B cell (primary cell): ENCODE measurements around the gene C5AR1. TPM values are rescaled to one million over a fixed set of nuclear protein-coding genes. Genes with fewer than 3 reads are reported as not detected.

ENCODE experiments used
- ATAC-seq: fragments of 200-7000 bp; cut with Tn5 transposase; one replicate; pipeline ENCODE4 v1.10.0; 2021; ENCODE audit warnings: low read depth, mild to moderate bottlenecking, moderate number of reproducible peaks, moderate library complexity
- CTCF ChIA-PET: fragments of 350-600 bp; sonication (Branson Sonifier 250); formaldehyde crosslinking; loops from one replicate; lab custom pipeline; 2021; ENCODE audit warnings: antibody characterized with exemption, inconsistent platforms; lab: Charles Lee
- POLR2A ChIA-PET: fragments of 350-600 bp; sonication (Branson Sonifier 250); formaldehyde crosslinking; loops from one replicate; lab custom pipeline; 2021; ENCODE audit warnings: antibody characterized with exemption; lab: Charles Lee
- DNase-seq: peaks from one replicate; pipeline ENCODE4 v3.0.0; 2013
- H2AFZ ChIP-seq: 2 replicates; pipeline ENCODE4 v1.6.1; 2012; ENCODE audit warnings: mild to moderate bottlenecking, low read depth, low read length; ENCODE audit not compliant: insufficient read depth, poor library complexity, severe bottlenecking
- H3K27ac ChIP-seq, 2 donors: 1 replicate in 1 of 2; 2 replicates in 1 of 2; pipeline ENCODE4 v1.5.1; 2012 to 2013; ENCODE audit warnings: low read length in 2 of 2, mild to moderate bottlenecking in 2 of 2, moderate library complexity in 1 of 2
- H3K27me3 ChIP-seq, 4 experiments: fragments of 200-600 bp in 1 of 4; sonication (generic) in 1 of 4; replicated peaks in 1 of 4; 1 replicate in 2 of 4; 2 replicates in 2 of 4; pipeline versions ENCODE4 v1.6.1 to v1.7.0; 2013 to 2016; ENCODE audit warnings: low read length in 3 of 4, mild to moderate bottlenecking in 2 of 4, mixed read lengths in 1 of 4, moderate library complexity in 1 of 4; ENCODE audit not compliant: insufficient read depth in 4 of 4, control insufficient read depth in 3 of 4; ENCODE audit errors: control extremely low read depth in 1 of 4
- H3K36me3 ChIP-seq, 2 experiments: replicated peaks in 1 of 2; 1 replicate in 1 of 2; 2 replicates in 1 of 2; pipeline versions ENCODE4 v1.6.1 to v1.7.1; 2013; ENCODE audit warnings: low read length in 1 of 2; ENCODE audit not compliant: insufficient read depth in 2 of 2, control insufficient read depth in 1 of 2; ENCODE audit errors: control extremely low read depth in 1 of 2, extremely low read depth in 1 of 2
- H3K4me1 ChIP-seq, 2 donors: fragments of 200-600 bp in 1 of 2; sonication (generic) in 1 of 2; 1 replicate in 1 of 2; 2 replicates in 1 of 2; pipeline versions ENCODE4 v1.5.1 to v1.6.1; 2013 to 2017; ENCODE audit warnings: low read length in 2 of 2; ENCODE audit not compliant: control insufficient read depth in 2 of 2, insufficient read depth in 2 of 2
- H3K4me2 ChIP-seq: replicated peaks from 2 replicates; pipeline ENCODE3; 2012; ENCODE audit warnings: mild to moderate bottlenecking, low read depth, low read length; ENCODE audit not compliant: poor library complexity, severe bottlenecking
- H3K4me3 ChIP-seq, 5 experiments: fragments of 200-600 bp in 1 of 5; sonication (generic) in 1 of 5; 1 replicate in 3 of 5; 2 replicates in 2 of 5; pipeline versions ENCODE4 v1.5.1 to v1.7.0; 2011 to 2016; ENCODE audit warnings: low read length in 4 of 5, mild to moderate bottlenecking in 4 of 5, low read depth in 2 of 5, control low read depth in 1 of 5, moderate library complexity in 1 of 5; ENCODE audit not compliant: insufficient read depth in 1 of 5; ENCODE audit errors: control extremely low read depth in 1 of 5, extremely low read depth in 1 of 5
- H3K79me2 ChIP-seq: fragments of 200-600 bp; sonication (generic); one replicate; pipeline ENCODE4 v1.6.0; 2016; ENCODE audit warnings: low read length; ENCODE audit not compliant: control insufficient read depth, insufficient read depth
- H3K9ac ChIP-seq: fragments of 200-600 bp; sonication (generic); 2 replicates; pipeline ENCODE4 v1.6.1; 2017; ENCODE audit warnings: mild to moderate bottlenecking, low read length, moderate library complexity
- H3K9me3 ChIP-seq, 3 donors: one replicate each; pipeline versions ENCODE4 v1.6.1 to v1.7.1; 2013; ENCODE audit warnings: low read length in 2 of 3; ENCODE audit not compliant: control insufficient read depth in 2 of 3, insufficient read depth in 1 of 3; ENCODE audit errors: control extremely low read depth in 1 of 3
- H4K20me1 ChIP-seq: 2 replicates; pipeline ENCODE4 v1.6.0; 2012; ENCODE audit warnings: mild to moderate bottlenecking, low read length; ENCODE audit not compliant: insufficient read depth, control insufficient read depth, poor library complexity, severe bottlenecking
- H3K27ac Mint-ChIP-seq: one replicate; pipeline ENCODE4 v1.8.0; 2021; ENCODE audit warnings: mixed read lengths
- H3K27me3 Mint-ChIP-seq: one replicate; pipeline ENCODE4 v1.8.0; 2021; ENCODE audit warnings: mixed read lengths
- H3K4me1 Mint-ChIP-seq: one replicate; pipeline ENCODE4 v1.8.0; 2021; ENCODE audit warnings: mixed read lengths
- H3K4me3 Mint-ChIP-seq: one replicate; pipeline ENCODE4 v1.8.0; 2021; ENCODE audit warnings: mixed read lengths
- H3K9me3 Mint-ChIP-seq: one replicate; pipeline ENCODE4 v1.8.0; 2022; ENCODE audit warnings: mixed read lengths; ENCODE audit not compliant: insufficient read depth
- CTCF ChIP-seq: fragments of 200-600 bp; IDR thresholded peaks from one replicate; pipeline ENCODE4 v1.8.0; 2022; ENCODE audit warnings: antibody characterized with exemption, mild to moderate bottlenecking
- EZH2 ChIP-seq: IDR thresholded peaks from 2 replicates; pipeline ENCODE4 v1.6.1; 2012; ENCODE audit warnings: borderline replicate concordance, low read depth, mild to moderate bottlenecking, moderate library complexity, low read length; ENCODE audit not compliant: insufficient read depth, poor library complexity, severe bottlenecking
- WGBS: methylation state at CpG from one replicate; pipeline ENCODE4 v1.1.5; 2013; ENCODE audit warnings: missing lambda C conversion rate; ENCODE audit not compliant: insufficient coverage; 5-methylcytosine and 5-hydroxymethylcytosine counted together
- intact Hi-C: fragments of 100-400 bp; cut with micrococcal nuclease; formaldehyde crosslinking; loops from one replicate; pipeline ENCODE4 v1.10.0; 2022
- polyA plus RNA-seq: library from polyadenylated mRNA; depleted of rRNA; stranded (reverse); fragments of >200 nt; gene quantifications from 2 replicates; pipeline ENCODE4 v1.2.3, GENCODE V29; 2012
- total RNA-seq, 2 donors: library from RNA; stranded (reverse); fragments of 120-200 nt in 1 of 2; gene quantifications; 1 replicate in 1 of 2; 2 replicates in 1 of 2; pipeline versions ENCODE4 v1.2.3 to v1.2.4, GENCODE V29; 2013 to 2022

The C5AR1 gene
- total and polyA plus RNA-seq, 2 donors (not counting 1 experiment from before 2014, with no cell fraction given) = 4.1 to 4.9 TPM

DNA sequence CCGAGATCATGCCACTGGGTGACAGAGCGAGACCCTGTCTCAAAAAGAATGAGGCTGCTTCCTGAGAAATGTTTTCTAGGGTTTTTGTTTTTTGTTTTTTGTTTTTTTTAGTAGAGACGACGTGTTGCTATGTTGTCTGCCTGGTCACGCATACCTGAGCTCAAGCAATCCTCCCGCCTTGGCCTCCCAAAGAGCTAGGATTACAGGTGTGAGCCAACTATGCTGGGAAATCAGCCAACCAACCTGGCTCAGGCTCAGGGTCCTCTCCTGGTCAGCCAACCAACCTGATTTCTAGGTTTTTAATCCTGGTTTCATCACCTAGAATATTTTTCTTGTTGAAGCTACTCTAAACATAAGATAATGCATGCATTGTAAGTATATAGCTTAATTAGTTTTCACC is 47.2 kb downstream of the C5AR1 start:
- no peak overlapping the region for H3K4me3 Mint-ChIP-seq
- H2AFZ ChIP-seq = no peak overlapping the region
- no peaks in the 10 kb centered on the region for H3K27me3 ChIP-seq
- peaks cover 38% of the 10 kb centered on the region for H3K79me2 ChIP-seq
- H3K27me3 Mint-ChIP-seq = no peaks in the 10 kb centered on the region
- intact Hi-C loops = no loop called here
- ATAC-seq = no peak
- 100% methylated on average over 6 of the region's 6 CpGs for WGBS
- H3K27ac ChIP-seq = no peak overlapping the region
- peaks cover 0 to 7% (median 0%) of the 10 kb centered on the region in 3 donors for H3K9me3 ChIP-seq
- TF ChIP-seq EZH2 = no peak
- TF ChIP-seq CTCF = no peak
- H3K4me1 Mint-ChIP-seq = peaks cover 8% of the 10 kb centered on the region
- H3K36me3 ChIP-seq = peaks cover 5 to 79% of the 10 kb centered on the region in 2 experiments
- no peak overlapping the region for H3K9ac ChIP-seq
- H3K27ac Mint-ChIP-seq = no peak overlapping the region
- CTCF ChIA-PET = interaction anchor here (1.5 kb wide), 1 partner anchor 8 kb away, joined by 3 read pairs; the partner anchor contains the start of gene DHX34
- H3K4me1 ChIP-seq = no peaks in the 10 kb centered on the region
- no peak overlapping the region for H3K4me3 ChIP-seq
- peaks cover 39% of the 10 kb centered on the region for H4K20me1 ChIP-seq
- no peak for DNase-seq
- H3K4me2 ChIP-seq = no peak overlapping the region
- H3K9me3 Mint-ChIP-seq = no peaks in the 10 kb centered on the region
- POLR2A ChIA-PET = interaction anchor here (0.6 kb wide), 1 partner anchor 26 kb away, joined by 5 read pairs; no protein-coding TSS in a partner anchor

DNA sequence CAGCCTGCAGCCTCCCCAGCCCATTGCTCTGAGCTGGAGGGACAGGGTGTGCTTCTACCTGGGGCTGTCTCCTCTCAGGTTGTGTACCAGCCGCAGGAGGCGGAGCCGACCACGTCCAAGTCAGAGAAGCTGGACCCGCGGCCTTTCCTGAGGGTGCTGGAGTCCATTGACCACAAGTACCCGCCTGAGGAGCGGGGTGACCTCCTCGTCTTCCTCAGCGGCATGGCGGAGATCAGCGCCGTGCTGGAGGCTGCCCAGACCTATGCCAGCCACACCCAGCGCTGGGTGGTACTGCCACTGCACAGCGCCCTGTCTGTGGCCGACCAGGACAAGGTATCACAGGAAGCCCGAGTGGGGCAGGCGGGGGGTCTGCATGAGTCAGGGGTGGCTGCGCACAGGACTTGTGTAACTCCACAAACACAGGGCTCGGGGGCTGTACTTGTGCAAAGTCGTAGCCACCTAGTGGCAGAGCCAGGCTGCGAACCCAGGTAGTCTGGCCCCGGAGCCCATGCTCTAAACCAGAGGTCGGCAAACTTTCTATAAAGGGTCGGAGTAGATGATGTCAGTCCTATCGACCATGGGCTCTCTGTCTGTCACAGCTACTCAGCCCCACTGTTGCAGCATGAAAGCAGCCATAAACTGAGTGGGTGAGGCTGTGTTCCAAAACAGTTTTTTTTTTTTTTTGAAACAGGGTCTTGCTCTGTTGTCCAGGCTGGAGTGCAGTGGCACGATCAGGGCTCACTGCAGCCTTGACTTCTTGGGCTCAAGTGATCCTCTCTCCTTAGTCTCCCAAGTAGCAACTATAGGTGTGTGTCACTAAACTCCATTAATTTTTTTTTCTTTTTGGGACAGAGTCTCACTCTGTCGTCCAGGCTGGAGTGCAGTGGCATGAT is 48.4 kb downstream of the C5AR1 start:
- H3K79me2 ChIP-seq = peaks cover 41% of the 10 kb centered on the region
- ATAC-seq = no peak

More for the DNA sequence above, 48.4 kb downstream of the C5AR1 start:
- Histone ChIP-seq H3K4me2 (no peak overlapping the region), H2AFZ (no peak overlapping the region), H4K20me1 (peaks cover 39% of the 10 kb centered on the region), H3K27me3 (no peaks in the 10 kb centered on the region), H3K9ac (no peak overlapping the region), H3K4me3 (no peak overlapping the region), H3K27ac (no peak overlapping the region), H3K4me1 (no peaks in the 10 kb centered on the region), H3K36me3 (peaks cover 5 to 86% of the 10 kb centered on the region in 2 experiments), H3K9me3 (peaks cover 0 to 7% (median 0%) of the 10 kb centered on the region in 3 donors)
- ChIA-PET CTCF (interaction anchor here (1.4 to 1.5 kb wide), 2 partner anchors 9 to 34 kb away, joined by 3 read pairs; partner anchors contain the start of gene DHX34), POLR2A (no interaction called here)
- WGBS = 97% methylated on average over 28 of the region's 28 CpGs
- TF ChIP-seq EZH2 = no peak
- no peak for TF ChIP-seq CTCF
- intact Hi-C loops = no loop called here
- peaks cover 2% of the 10 kb centered on the region for H3K4me1 Mint-ChIP-seq
- H3K27me3 Mint-ChIP-seq = no peaks in the 10 kb centered on the region
- H3K27ac Mint-ChIP-seq = no peak overlapping the region
- H3K9me3 Mint-ChIP-seq = no peaks in the 10 kb centered on the region
- no peak overlapping the region for H3K4me3 Mint-ChIP-seq
- no peak for DNase-seq
